BLaER1 treated with 17β-estradiol and CSF1 and Interleukin-3, amounts not matched to agents 10 nM and 100 nM (cell line): ENCODE data around the gene UIMC1.
A peak's percentile ranks its signal among the peaks of the same experiment; 100 is the strongest.

Source experiments
- H3K27ac ChIP-seq, 11 experiments: shearing (Covaris generic); formaldehyde crosslinking; 2 replicates each; pipeline ENCODE4 v1.8.1; 2022
- H3K27me3 ChIP-seq, 11 experiments: shearing (Covaris generic); formaldehyde crosslinking; 2 replicates each; pipeline ENCODE4 v1.8.1; 2022
- H3K36me3 ChIP-seq, 11 experiments: shearing (Covaris generic); formaldehyde crosslinking; 2 replicates each; pipeline ENCODE4 v1.8.1; 2022
- H3K4me1 ChIP-seq, 10 experiments: shearing (Covaris generic); formaldehyde crosslinking; 2 replicates each; pipeline ENCODE4 v1.8.1; 2022
- H3K4me2 ChIP-seq, 11 experiments: shearing (Covaris generic); formaldehyde crosslinking; 2 replicates each; pipeline ENCODE4 v1.8.1; 2022
- H3K4me3 ChIP-seq, 10 experiments: shearing (Covaris generic); formaldehyde crosslinking; 2 replicates each; pipeline ENCODE4 v1.8.1; 2022
- H3K9ac ChIP-seq, 11 experiments: shearing (Covaris generic); formaldehyde crosslinking; 2 replicates each; pipeline ENCODE4 v1.8.1; 2022
- H3K9me3 ChIP-seq, 11 experiments: shearing (Covaris generic); formaldehyde crosslinking; replicated peaks in 1 of 11; 2 replicates each; pipeline ENCODE4 v1.8.1; 2022
- H4K20me1 ChIP-seq, 11 experiments: shearing (Covaris generic); formaldehyde crosslinking; 2 replicates each; pipeline ENCODE4 v1.8.1; 2022
- Cebpa-rat ChIP-seq, 11 experiments: shearing (Covaris generic); IDR thresholded peaks; 2 replicates each; pipeline ENCODE4 v1.8.1; 2022

The UIMC1 gene

GRCh38 chr5:176915906-176916305 lies 90.7 kb downstream of the UIMC1 start:
- no peaks in the 10 kb centered on the region for H3K9me3 ChIP-seq
- H3K27me3 ChIP-seq, result no peaks in the 10 kb centered on the region
- H3K27ac ChIP-seq, result no peak overlapping the region
- H4K20me1 ChIP-seq, result peaks cover 14 to 86% (median 53%) of the 10 kb centered on the region in 11 experiments; a peak in 20 of 22 replicates
- TF ChIP-seq Cebpa-rat (IDR thresholded peaks at IDR 0.05), result no peak
- peaks cover 79 to 100% (median 92%) of the 10 kb centered on the region in 11 experiments for H3K36me3 ChIP-seq
- no peak overlapping the region for H3K4me3 ChIP-seq
- H3K4me1 ChIP-seq, result no peaks in the 10 kb centered on the region
- no peak overlapping the region for H3K9ac ChIP-seq
- H3K4me2 ChIP-seq, result no peak overlapping the region

- Histone ChIP-seq H3K27me3 (no peaks in the 10 kb centered on the region), H3K36me3 (peaks cover 69 to 100% (median 95%) of the 10 kb centered on the region in 11 experiments), H3K4me2 (no peak overlapping the region)
These were observed 94.5 kb downstream of the UIMC1 start for GRCh38 chr5:176912115-176912514.

GRCh38 chr5:176908675-176909368 lies 97.8 kb downstream of the UIMC1 start:
- Histone ChIP-seq H3K27ac (0 out of 22 replicates have a peak overlapping the region, but pooled peaks of 1 of the 11 experiments have one; percentile 2), H3K9me3 (no peaks in the 10 kb centered on the region), H3K4me1 (peaks cover 0 to 34% (median 0%) of the 10 kb centered on the region in 10 experiments; a peak in 6 of 20 replicates), H3K4me3 (no peak overlapping the region), H4K20me1 (peaks cover 8 to 67% (median 45%) of the 10 kb centered on the region in 11 experiments; a peak in 18 of 22 replicates), H3K9ac (no peak overlapping the region), H3K4me2 (peak overlapping the region in 2 of 11 experiments; percentile 34 to 44; a peak in 4 of 22 replicates), H3K27me3 (no peaks in the 10 kb centered on the region), H3K36me3 (peaks cover 70 to 100% (median 96%) of the 10 kb centered on the region in 11 experiments)
- no peak for TF ChIP-seq Cebpa-rat (IDR thresholded peaks at IDR 0.05)

More at GRCh38 chr5:176912115-176912514, 94.5 kb downstream of the UIMC1 start:
- Histone ChIP-seq H3K4me3 (no peak overlapping the region), H3K9me3 (no peaks in the 10 kb centered on the region), H3K4me1 (peaks cover 0 to 26% (median 0%) of the 10 kb centered on the region in 10 experiments; a peak in 5 of 20 replicates), H4K20me1 (peaks cover 11 to 86% (median 57%) of the 10 kb centered on the region in 11 experiments; a peak in 20 of 22 replicates), H3K27ac (no peak overlapping the region), H3K9ac (no peak overlapping the region)
- no peak for TF ChIP-seq Cebpa-rat (IDR thresholded peaks at IDR 0.05)

GRCh38 chr5:176906796-176907195 lies 99.8 kb downstream of the UIMC1 start:
- Histone ChIP-seq H3K4me2 (no peak overlapping the region), H4K20me1 (peaks cover 0 to 59% (median 27%) of the 10 kb centered on the region in 11 experiments; a peak in 18 of 22 replicates), H3K9me3 (no peaks in the 10 kb centered on the region), H3K27me3 (no peaks in the 10 kb centered on the region), H3K36me3 (peaks cover 65 to 100% (median 96%) of the 10 kb centered on the region in 11 experiments), H3K4me3 (no peak overlapping the region), H3K4me1 (peaks cover 0 to 55% (median 4%) of the 10 kb centered on the region in 10 experiments; a peak in 10 of 20 replicates), H3K9ac (no peak overlapping the region), H3K27ac (no peak overlapping the region)
- no peak for TF ChIP-seq Cebpa-rat (IDR thresholded peaks at IDR 0.05)

- Histone ChIP-seq H3K27ac (no peak overlapping the region), H3K4me3 (no peak overlapping the region), H3K4me2 (no peak overlapping the region), H3K4me1 (peaks cover 0 to 61% (median 7%) of the 10 kb centered on the region in 10 experiments; a peak in 10 of 20 replicates), H3K9me3 (no peaks in the 10 kb centered on the region), H3K27me3 (no peaks in the 10 kb centered on the region), H3K9ac (no peak overlapping the region), H3K36me3 (peaks cover 65 to 99% (median 92%) of the 10 kb centered on the region in 11 experiments), H4K20me1 (peaks cover 0 to 56% (median 21%) of the 10 kb centered on the region in 11 experiments; a peak in 15 of 22 replicates)
- no peak for TF ChIP-seq Cebpa-rat (IDR thresholded peaks at IDR 0.05)
These were observed 100.5 kb downstream of the UIMC1 start for GRCh38 chr5:176906126-176906525.

GRCh38 chr5:176904276-176904675 lies 102.3 kb downstream of the UIMC1 start:
- Histone ChIP-seq H3K36me3 (peaks cover 55 to 89% (median 80%) of the 10 kb centered on the region in 11 experiments), H3K9me3 (no peaks in the 10 kb centered on the region), H3K9ac (no peak overlapping the region), H3K4me3 (no peak overlapping the region), H4K20me1 (peaks cover 0 to 52% (median 9%) of the 10 kb centered on the region in 11 experiments; a peak in 11 of 22 replicates), H3K4me1 (peaks cover 13 to 64% (median 25%) of the 10 kb centered on the region in 10 experiments), H3K27me3 (no peaks in the 10 kb centered on the region), H3K4me2 (peak overlapping the region in 2 of 11 experiments; percentile 93 to 95; a peak in 3 of 22 replicates), H3K27ac (no peak overlapping the region)
- no peak for TF ChIP-seq Cebpa-rat (IDR thresholded peaks at IDR 0.05)

- TF ChIP-seq Cebpa-rat (IDR thresholded peaks at IDR 0.05), result no peak
- Histone ChIP-seq H3K9me3 (no peaks in the 10 kb centered on the region), H3K4me2 (peak overlapping the region in 3 of 11 experiments; percentile 93 to 97 (median 95); a peak in 6 of 22 replicates), H3K36me3 (peaks cover 45 to 77% (median 68%) of the 10 kb centered on the region in 11 experiments), H3K4me3 (no peak overlapping the region), H4K20me1 (peaks cover 0 to 41% (median 0%) of the 10 kb centered on the region in 11 experiments; a peak in 7 of 22 replicates), H3K27ac (peak overlapping the region in 3 of 11 experiments; percentile 4 to 82 (median 82); a peak in 3 of 22 replicates), H3K4me1 (peaks cover 19 to 66% (median 36%) of the 10 kb centered on the region in 10 experiments), H3K9ac (peak overlapping the region in 2 of 11 experiments; percentile 12 to 50; a peak in 2 of 22 replicates), H3K27me3 (no peaks in the 10 kb centered on the region)
These were observed 103.5 kb downstream of the UIMC1 start for GRCh38 chr5:176902911-176903664.

GRCh38 chr5:176902102-176902814 lies 104.3 kb downstream of the UIMC1 start:
- Histone ChIP-seq H3K4me3 (no peak overlapping the region), H3K27ac (peak overlapping the region in 6 of 11 experiments; percentile 18 to 86 (median 78); a peak in 11 of 22 replicates), H3K4me1 (peaks cover 19 to 74% (median 40%) of the 10 kb centered on the region in 10 experiments), H4K20me1 (peaks cover 0 to 36% (median 0%) of the 10 kb centered on the region in 11 experiments; a peak in 6 of 22 replicates), H3K4me2 (peak overlapping the region in 5 of 11 experiments; percentile 16 to 97 (median 93); a peak in 9 of 22 replicates), H3K9ac (peak overlapping the region in 4 of 11 experiments; percentile 17 to 53 (median 49); a peak in 5 of 22 replicates), H3K27me3 (no peaks in the 10 kb centered on the region), H3K9me3 (no peaks in the 10 kb centered on the region), H3K36me3 (peaks cover 37 to 69% (median 60%) of the 10 kb centered on the region in 11 experiments)
- TF ChIP-seq Cebpa-rat (IDR thresholded peaks at IDR 0.05), result no peak
